Suprapubic skin (tissue), 4 donors: ENCODE measurements around the gene LRPPRC. TPM values are rescaled to one million over a fixed set of nuclear protein-coding genes. Genes with fewer than 3 reads are reported as not detected.

Experiments
- DNase-seq, 2 donors: peaks; one replicate each; pipeline ENCODE4 v3.0.0-alpha.2; 2019; ENCODE audit warnings: low spot score in 2 of 2
- H3K27ac ChIP-seq: fragments of 200-600 bp; sonication (generic); one replicate; pipeline ENCODE4 v1.5.1; 2019
- H3K27me3 ChIP-seq: fragments of 200-600 bp; sonication (generic); one replicate; pipeline ENCODE4 v1.5.1; 2019
- H3K36me3 ChIP-seq: fragments of 200-600 bp; sonication (generic); one replicate; pipeline ENCODE4 v1.5.1; 2019
- H3K4me1 ChIP-seq: fragments of 200-600 bp; sonication (generic); one replicate; pipeline ENCODE4 v1.5.1; 2019
- H3K4me3 ChIP-seq: fragments of 200-600 bp; sonication (generic); one replicate; pipeline ENCODE4 v1.5.1; 2019; ENCODE audit warnings: mild to moderate bottlenecking
- H3K9me3 ChIP-seq: fragments of 200-600 bp; sonication (generic); one replicate; pipeline ENCODE4 v1.5.1; 2019
- CTCF ChIP-seq, 2 donors: fragments of 200-600 bp in 1 of 2; fragments of 450-650 bp in 1 of 2; sonication (generic) in 1 of 2; IDR thresholded peaks; one replicate each; pipeline ENCODE4 v1.5.1; 2016 to 2019; ENCODE audit warnings: antibody characterized with exemption in 2 of 2, mild to moderate bottlenecking in 1 of 2, moderate library complexity in 1 of 2
- EP300 ChIP-seq: sonication (generic); formaldehyde crosslinking; IDR thresholded peaks from one replicate; pipeline ENCODE4 v1.6.1; 2017; ENCODE audit warnings: antibody characterized with exemption
- POLR2A ChIP-seq, 2 donors: fragments of 450-650 bp; IDR thresholded peaks; one replicate each; pipeline ENCODE4 v1.6.1; 2017; ENCODE audit warnings: antibody characterized with exemption in 2 of 2, mild to moderate bottlenecking in 2 of 2, moderate library complexity in 2 of 2
- POLR2AphosphoS5 ChIP-seq, 3 donors: sonication (generic); formaldehyde crosslinking; IDR thresholded peaks; one replicate each; pipeline ENCODE4 v1.6.1; 2017; ENCODE audit warnings: antibody characterized with exemption in 3 of 3
- WGBS: methylation state at CpG from one replicate; pipeline ENCODE4 v1.1.5; 2018; 5-methylcytosine and 5-hydroxymethylcytosine counted together
- total RNA-seq, 4 donors: library from RNA; depleted of rRNA; stranded (reverse); fragments of >200 nt; gene quantifications; one replicate each; pipeline ENCODE4 v1.1.0, GENCODE V29; 2016

LRPPRC gene
- total RNA-seq, 4 donors from 2014 or later, result 45.1 to 74.7 (median 46.6) TPM

GRCh38 chr2:43851011-43851980 is 144.5 kb downstream of the LRPPRC start:
- WGBS, result 82% methylated on average over 13 of the region's 20 CpGs
- no peak for DNase-seq
- H3K27me3 ChIP-seq, result peaks cover 30% of the 10 kb centered on the region
- H3K4me3 ChIP-seq, result no peak overlapping the region
- no peaks in the 10 kb centered on the region for H3K4me1 ChIP-seq
- H3K9me3 ChIP-seq, result no peaks in the 10 kb centered on the region
- TF ChIP-seq CTCF (IDR thresholded peaks at IDR 0.05) (no peak), POLR2AphosphoS5 (IDR thresholded peaks at IDR 0.05) (no peak), EP300 (no peak), POLR2A (IDR thresholded peaks at IDR 0.05) (no peak)
- H3K36me3 ChIP-seq, result no peaks in the 10 kb centered on the region
- H3K27ac ChIP-seq, result no peak overlapping the region

GRCh38 chr2:43848214-43848613 is 147.6 kb downstream of the LRPPRC start:
- Histone ChIP-seq H3K9me3 (no peaks in the 10 kb centered on the region), H3K27ac (no peak overlapping the region), H3K4me3 (no peak overlapping the region), H3K36me3 (no peaks in the 10 kb centered on the region), H3K4me1 (no peaks in the 10 kb centered on the region), H3K27me3 (peaks cover 4% of the 10 kb centered on the region)
- WGBS, result 58% methylated on average over 1 of the region's 1 CpG
- DNase-seq, result no peak
- TF ChIP-seq POLR2A (IDR thresholded peaks at IDR 0.05), result no peak
- TF ChIP-seq EP300, result no peak
- TF ChIP-seq CTCF (IDR thresholded peaks at IDR 0.05), result no peak
- TF ChIP-seq POLR2AphosphoS5 (IDR thresholded peaks at IDR 0.05), result no peak

- Histone ChIP-seq H3K27me3 (no peaks in the 10 kb centered on the region), H3K36me3 (no peaks in the 10 kb centered on the region), H3K9me3 (no peaks in the 10 kb centered on the region), H3K4me3 (no peak overlapping the region), H3K27ac (no peak overlapping the region), H3K4me1 (no peaks in the 10 kb centered on the region)
- 88% methylated on average over 5 of the region's 5 CpGs for WGBS
- TF ChIP-seq CTCF (IDR thresholded peaks at IDR 0.05), result no peak
- DNase-seq, result no peak
Observed at GRCh38 chr2:43846140-43846793, 149.5 kb downstream of the LRPPRC start.

- 78% methylated on average over 1 of the region's 1 CpG for WGBS
- no peaks in the 10 kb centered on the region for H3K9me3 ChIP-seq
- no peak for DNase-seq
- no peak overlapping the region for H3K4me3 ChIP-seq
- no peaks in the 10 kb centered on the region for H3K27me3 ChIP-seq
- TF ChIP-seq POLR2A (IDR thresholded peaks at IDR 0.05) (no peak), CTCF (IDR thresholded peaks at IDR 0.05) (no peak), POLR2AphosphoS5 (IDR thresholded peaks at IDR 0.05) (no peak), EP300 (no peak)
- H3K36me3 ChIP-seq, result no peaks in the 10 kb centered on the region
- no peak overlapping the region for H3K27ac ChIP-seq
- no peaks in the 10 kb centered on the region for H3K4me1 ChIP-seq
Observed at GRCh38 chr2:43845181-43845580, 150.6 kb downstream of the LRPPRC start.

- Histone ChIP-seq H3K36me3 (no peaks in the 10 kb centered on the region), H3K4me3 (no peak overlapping the region), H3K4me1 (no peaks in the 10 kb centered on the region), H3K27ac (no peak overlapping the region), H3K27me3 (no peaks in the 10 kb centered on the region), H3K9me3 (no peaks in the 10 kb centered on the region)
- no peak for DNase-seq
- WGBS, result 88% methylated on average over 9 of the region's 9 CpGs
- no peak for TF ChIP-seq CTCF (IDR thresholded peaks at IDR 0.05)
- no peak for TF ChIP-seq POLR2A (IDR thresholded peaks at IDR 0.05)
- TF ChIP-seq EP300, result no peak
- no peak for TF ChIP-seq POLR2AphosphoS5 (IDR thresholded peaks at IDR 0.05)
Observed at GRCh38 chr2:43842866-43843226, 152.9 kb downstream of the LRPPRC start.
